SK-N-SH treated with all-trans-retinoic acid at 6 μM for 48 hours (cell line): ENCODE results near the gene KCTD10.

Source experiments
- CREB5 ChIP-seq: fragments of 250-450 bp; sonication (Bioruptor Pico); IDR thresholded peaks from 2 replicates; pipeline ENCODE4 v1.5.1; 2020; ENCODE audit warnings: low read depth, mild to moderate bottlenecking, moderate library complexity
- GLIS3 ChIP-seq: fragments of 250-450 bp; sonication (Bioruptor Pico); IDR thresholded peaks from 2 replicates; pipeline ENCODE4 v1.5.0; 2020; ENCODE audit warnings: mild to moderate bottlenecking, moderate library complexity
- OSR1 ChIP-seq: fragments of 250-450 bp; sonication (Bioruptor Pico); IDR thresholded peaks from 2 replicates; pipeline ENCODE4 v1.8.0; 2022; ENCODE audit warnings: moderate library complexity, mild to moderate bottlenecking, inconsistent platforms
- PATZ1 ChIP-seq: fragments of 250-450 bp; sonication (Bioruptor Pico); IDR thresholded peaks from 2 replicates; pipeline ENCODE4 v1.8.0; 2020; ENCODE audit warnings: mild to moderate bottlenecking, moderate library complexity, borderline replicate concordance
- PPARA ChIP-seq: fragments of 250-450 bp; sonication (Bioruptor Pico); IDR thresholded peaks from 2 replicates; pipeline ENCODE4 v1.5.0; 2020; ENCODE audit warnings: mild to moderate bottlenecking, borderline replicate concordance
- TCF4 ChIP-seq: fragments of 250-450 bp; sonication (Bioruptor Pico); IDR thresholded peaks from 2 replicates; pipeline ENCODE4 v1.8.0; 2021; ENCODE audit warnings: mild to moderate bottlenecking, moderate library complexity, borderline replicate concordance
- TOX ChIP-seq: fragments of 250-450 bp; sonication (Bioruptor Pico); IDR thresholded peaks from 2 replicates; pipeline ENCODE4 v1.8.0; 2021; ENCODE audit warnings: mild to moderate bottlenecking, moderate library complexity, borderline replicate concordance
- TSHZ2 ChIP-seq: fragments of 250-450 bp; sonication (Bioruptor Pico); IDR thresholded peaks from 2 replicates; pipeline ENCODE4 v1.5.0; 2020; ENCODE audit warnings: mild to moderate bottlenecking, moderate library complexity
- ZFP3 ChIP-seq: fragments of 250-450 bp; sonication (Bioruptor Pico); IDR thresholded peaks from 2 replicates; pipeline ENCODE4 v1.5.0; 2020; ENCODE audit warnings: mild to moderate bottlenecking, moderate library complexity
- ZFP30 ChIP-seq: fragments of 450-650 bp; formaldehyde crosslinking; IDR thresholded peaks from 2 replicates; pipeline ENCODE4 v1.5.0; 2022; ENCODE audit warnings: mild to moderate bottlenecking, moderate library complexity
- ZNF565 ChIP-seq: fragments of 450-650 bp; formaldehyde crosslinking; conservative IDR thresholded peaks from 2 replicates; pipeline ENCODE4 v1.5.0; 2020; ENCODE audit warnings: low read depth, mild to moderate bottlenecking, moderate library complexity
- ZNF70 ChIP-seq: fragments of 450-650 bp; formaldehyde crosslinking; IDR thresholded peaks from 2 replicates; pipeline ENCODE4 v1.5.0; 2020; ENCODE audit warnings: mild to moderate bottlenecking, moderate library complexity
- ZNF8 ChIP-seq: fragments of 450-650 bp; formaldehyde crosslinking; IDR thresholded peaks from 2 replicates; pipeline ENCODE4 v1.5.0; 2020; ENCODE audit warnings: mild to moderate bottlenecking, moderate library complexity

- TF ChIP-seq TSHZ2 (no peak), CREB5 (CRISPR knock-in tag) (no peak), OSR1 (no peak), ZNF8 (no peak), PPARA (CRISPR knock-in tag) (no peak), TOX (CRISPR knock-in tag) (peak; percentile 73), ZFP3 (CRISPR knock-in tag) (no peak), ZNF565 (CRISPR knock-in tag) (no peak), ZFP30 (CRISPR knock-in tag) (no peak), PATZ1 (CRISPR knock-in tag) (peak; percentile 33; the same call in 1 of the 2 replicates), GLIS3 (no peak), TCF4 (no peak; the same call in 1 of the 2 replicates), ZNF70 (CRISPR knock-in tag) (no peak)
Measured at GRCh38 chr12:109462868-109463692, 14.0 kb downstream of the KCTD10 start.
